SK-N-DZ (cell line): ENCODE measurements around the gene C2CD3.
"Not testable (repeated sequence)": the region's sequence is repeated elsewhere in the genome, so short reads cannot be mapped to it uniquely, and the experiment has no call there.

ENCODE experiments used
- DNase-seq: peaks from one replicate; pipeline ENCODE4 v3.0.0-alpha.2; 2015; ENCODE audit warnings: low spot score

Gene C2CD3

DNA sequence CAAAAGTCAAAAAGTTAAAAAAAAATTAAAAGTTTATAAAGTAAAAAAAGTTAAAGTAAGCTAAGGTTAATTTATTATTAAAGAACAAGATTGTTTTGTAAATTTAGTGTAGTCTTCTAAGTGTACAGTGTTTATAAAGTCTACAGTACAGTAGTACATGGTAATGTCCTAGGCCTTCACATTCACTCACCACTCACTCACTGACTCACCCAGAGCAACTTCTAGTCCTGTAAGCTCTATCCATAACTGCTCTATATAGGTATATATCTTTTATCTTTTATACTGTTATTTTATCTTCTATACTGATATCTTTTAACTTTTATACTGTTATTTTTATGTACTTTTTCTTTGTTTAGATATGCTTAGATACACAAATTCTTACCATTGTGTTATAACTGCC, 11.2 kb downstream of the C2CD3 start:
- DNase-seq, result no peak

- no peak for DNase-seq
Observed at GRCh38 chr11:74157169-74157568, 13.6 kb downstream of the C2CD3 start.

DNA sequence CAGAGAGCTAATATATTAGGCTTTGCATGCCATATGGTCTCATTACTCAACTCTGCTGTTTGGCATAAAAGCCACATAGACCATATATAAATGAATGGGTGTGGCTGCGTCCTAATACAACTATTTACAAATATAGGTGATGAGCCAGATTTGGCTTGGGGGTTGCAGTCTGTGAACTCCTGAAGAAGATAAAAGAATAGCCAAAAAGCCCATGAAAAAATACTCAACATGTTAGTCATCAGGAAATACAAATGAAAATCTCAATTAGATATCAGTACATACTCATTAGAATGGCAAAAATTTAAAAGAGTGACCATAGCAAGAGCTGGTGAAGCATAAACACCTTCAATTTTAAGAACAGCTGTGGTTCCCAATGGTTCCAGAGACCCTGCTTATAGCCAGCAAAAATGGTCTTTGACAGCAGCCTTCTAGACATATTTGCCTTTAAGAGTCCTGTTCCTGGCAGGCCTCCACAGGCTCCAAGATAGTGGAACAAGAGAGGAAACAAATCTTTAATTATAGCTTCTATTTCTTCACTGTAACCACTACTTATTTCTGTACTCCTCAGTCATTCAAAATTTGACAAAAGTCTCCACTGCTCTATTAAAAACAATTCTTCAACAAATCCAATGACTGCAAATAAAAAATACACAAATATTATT, 16.1 kb downstream of the C2CD3 start:
- DNase-seq, result no peak

GRCh38 chr11:74153224-74153623, 17.6 kb downstream of the C2CD3 start:
- DNase-seq, result no peak

GRCh38 chr11:74147199-74147929, 23.4 kb downstream of the C2CD3 start:
- no peak for DNase-seq

DNA sequence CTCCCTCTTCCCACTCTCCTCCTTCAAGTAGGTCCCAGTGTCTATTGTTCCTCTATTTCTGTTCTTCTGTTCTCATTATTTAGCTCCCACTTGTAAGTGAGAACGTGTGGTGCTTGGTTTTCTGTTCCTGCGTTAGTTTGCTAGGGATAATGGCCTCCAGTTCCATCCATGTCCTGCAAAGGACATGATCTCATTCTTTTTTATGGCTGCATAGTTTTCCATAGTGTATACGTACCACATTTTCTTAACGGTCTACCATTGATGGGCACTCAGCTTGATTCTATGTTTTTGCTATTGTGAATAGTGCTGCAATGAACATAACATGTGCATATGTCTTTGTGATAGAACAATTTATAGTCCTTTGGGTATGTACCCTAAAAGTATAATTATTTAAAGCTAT, 26.2 kb downstream of the C2CD3 start:
- no peak for DNase-seq

GRCh38 chr11:74142624-74143023, 28.2 kb downstream of the C2CD3 start:
- no peak for DNase-seq

DNA sequence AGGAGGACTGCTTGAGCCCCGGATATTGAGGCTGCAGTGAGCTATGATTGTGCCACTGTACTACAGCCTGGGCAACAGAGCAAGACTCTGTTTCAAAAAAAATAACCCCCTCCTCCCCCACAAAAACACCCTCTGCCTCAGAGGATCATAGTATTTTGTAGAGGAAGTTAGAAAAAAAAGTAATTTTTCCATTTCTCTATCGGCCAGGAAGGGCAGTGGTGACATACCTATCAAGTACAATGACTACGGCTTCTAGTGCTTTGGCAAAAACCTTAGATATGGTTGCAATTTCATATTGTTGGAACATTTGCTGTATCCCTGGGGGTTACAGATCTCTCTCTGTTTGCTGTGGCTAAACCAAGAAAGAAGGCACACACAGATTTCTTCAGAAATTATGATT, 28.9 kb downstream of the C2CD3 start:
- no peak for DNase-seq

DNA sequence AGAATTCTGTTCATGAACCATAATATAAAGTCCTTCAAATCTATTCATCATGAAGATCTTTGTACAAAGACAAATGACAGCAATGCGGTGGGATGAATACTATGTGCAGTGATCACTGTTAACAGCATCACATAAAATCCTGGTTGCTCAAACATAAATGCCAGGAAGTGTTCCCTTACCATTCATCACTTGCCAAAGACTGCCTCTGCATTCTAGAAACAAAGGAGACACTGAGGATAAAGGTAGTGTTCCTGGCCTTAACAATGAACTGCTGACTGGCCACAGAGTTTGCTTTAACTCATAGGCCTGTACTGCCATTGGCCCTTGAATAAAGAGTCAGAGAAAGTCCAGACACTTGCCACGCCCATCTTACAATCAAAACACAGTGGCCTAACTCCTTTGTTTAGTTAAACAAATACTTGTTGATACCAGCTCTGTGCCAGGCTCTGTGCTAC, 29.5 kb downstream of the C2CD3 start:
- no peak for DNase-seq

DNA sequence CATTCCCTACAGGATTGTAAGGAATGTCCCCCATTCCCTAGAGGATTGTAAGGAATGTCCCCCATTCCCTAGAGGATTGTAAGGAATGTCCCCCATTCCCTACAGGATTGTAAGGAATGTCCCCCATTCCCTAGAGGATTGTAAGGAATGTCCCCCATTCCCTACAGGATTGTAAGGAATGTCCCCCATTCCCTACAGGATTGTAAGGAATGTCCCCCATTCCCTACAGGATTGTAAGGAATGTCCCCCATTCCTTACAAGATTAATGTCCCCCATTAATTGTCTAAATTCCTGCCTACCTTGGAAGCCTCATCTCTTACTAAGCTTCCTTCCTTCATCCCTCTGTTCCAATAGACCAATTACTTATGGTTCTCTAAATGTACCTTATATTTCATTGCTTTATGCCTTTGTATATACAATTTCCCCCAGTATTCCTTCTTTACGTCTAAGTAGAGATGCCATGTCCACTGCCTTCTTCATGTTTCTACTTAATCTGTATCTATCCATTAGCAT, 30.8 kb downstream of the C2CD3 start:
- DNase-seq, result not testable (repeated sequence)

DNA sequence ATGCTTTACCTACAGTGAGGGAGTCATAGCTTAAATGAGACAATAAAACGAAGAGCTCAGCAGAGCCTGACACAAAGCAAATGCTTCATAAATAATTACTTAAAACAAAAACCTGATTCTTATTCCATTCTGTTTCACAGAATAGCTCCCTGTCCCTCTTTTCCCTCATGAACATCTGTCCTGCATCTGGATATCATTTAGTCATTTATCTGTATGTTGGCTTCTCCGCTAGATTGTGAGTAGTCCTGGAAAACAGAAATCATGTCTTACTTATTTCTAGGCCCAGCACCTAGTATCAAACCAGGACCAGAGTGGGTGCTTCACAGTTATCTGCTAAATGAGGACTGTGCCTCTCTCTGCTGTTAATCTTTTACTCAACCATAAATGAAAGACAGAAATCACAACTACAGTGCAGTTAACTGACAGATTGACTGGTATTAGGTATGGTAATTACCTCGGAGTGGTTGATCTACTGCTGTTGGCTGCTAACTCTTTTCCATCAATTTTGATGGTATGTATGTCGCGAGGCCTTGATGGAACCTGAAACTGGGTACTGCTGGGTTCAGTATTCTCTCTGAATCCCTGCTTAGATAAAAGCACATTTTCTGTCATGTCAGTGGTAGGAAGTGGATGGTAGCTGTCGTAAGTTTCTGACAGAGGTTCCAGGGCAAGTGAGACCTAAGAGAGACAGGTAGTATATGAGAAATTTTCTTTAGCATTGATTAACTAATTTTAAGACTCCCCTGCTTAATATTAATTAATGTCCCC, 31.5 kb downstream of the C2CD3 start:
- no peak for DNase-seq

GRCh38 chr11:74138572-74138971, 32.2 kb downstream of the C2CD3 start:
- no peak for DNase-seq

DNA sequence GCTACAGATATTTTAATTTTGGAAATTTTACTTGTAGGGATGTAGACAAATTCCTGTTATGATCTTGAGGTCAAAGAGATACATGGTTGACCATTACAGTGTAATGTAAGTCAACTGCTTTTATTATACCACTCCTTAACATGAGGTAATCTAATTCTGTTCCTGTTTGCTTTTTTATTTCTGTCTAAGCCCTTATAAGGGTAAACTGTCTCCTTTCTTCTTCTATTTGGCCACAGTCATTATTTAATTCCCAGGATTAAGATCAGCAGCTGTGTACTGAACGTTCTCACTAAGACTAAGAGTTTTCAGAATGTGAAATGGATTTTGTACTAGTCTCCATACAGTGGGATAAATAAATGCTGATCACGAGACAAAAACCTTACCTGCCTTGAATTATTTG, 32.8 kb downstream of the C2CD3 start:
- no peak for DNase-seq

DNA sequence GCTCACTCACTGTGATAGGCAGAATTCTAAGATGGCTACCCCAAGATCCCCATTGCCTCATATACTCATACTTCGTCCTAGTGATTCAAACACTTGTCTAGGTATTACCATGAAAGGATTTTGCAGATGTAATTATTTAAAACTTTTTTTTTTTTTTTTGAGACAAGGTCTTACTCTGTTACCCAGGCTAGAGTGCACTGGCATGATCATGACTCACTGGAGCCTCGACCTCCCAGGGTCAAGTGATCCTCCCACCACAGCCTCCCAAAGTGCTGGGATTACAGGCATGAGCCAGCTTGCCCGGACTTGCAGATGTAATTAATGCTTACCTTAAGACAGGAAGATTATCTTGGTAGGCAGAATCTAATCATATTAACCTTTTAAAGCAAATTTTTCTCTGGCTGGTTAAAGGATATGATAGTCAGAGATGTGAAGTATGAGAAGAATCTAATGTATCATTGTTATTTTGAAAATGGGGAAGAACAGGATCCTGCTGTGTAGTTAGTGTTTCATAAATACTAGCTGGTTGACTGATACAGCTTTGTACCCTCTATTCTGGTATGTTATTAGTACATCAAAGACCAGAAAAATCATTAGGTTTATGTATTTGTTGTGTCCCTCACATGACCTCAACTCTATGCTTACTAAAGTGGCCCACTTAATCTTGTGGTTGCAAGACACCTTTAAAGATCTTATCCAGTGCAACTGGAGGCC, 35.5 kb downstream of the C2CD3 start:
- no peak for DNase-seq

DNA sequence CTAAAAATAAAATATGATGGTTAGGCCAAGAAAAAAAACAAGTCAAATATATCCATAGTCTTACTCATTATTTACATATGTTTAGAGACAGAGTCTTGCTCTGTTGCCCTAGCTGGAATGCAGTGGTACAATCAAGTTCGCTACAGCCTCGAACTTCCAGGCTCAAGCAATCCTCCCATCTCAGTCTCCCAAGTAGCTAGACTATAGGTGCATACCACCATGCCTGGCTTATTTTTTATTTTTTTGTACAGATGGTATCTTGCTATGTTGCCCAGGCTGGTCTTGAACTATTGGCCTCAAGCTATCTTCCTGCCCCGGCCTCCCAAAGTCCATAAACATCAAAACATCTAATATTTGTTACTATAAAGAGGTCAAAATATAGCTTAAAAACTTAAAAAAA, 36.1 kb downstream of the C2CD3 start:
- no peak for DNase-seq

DNA sequence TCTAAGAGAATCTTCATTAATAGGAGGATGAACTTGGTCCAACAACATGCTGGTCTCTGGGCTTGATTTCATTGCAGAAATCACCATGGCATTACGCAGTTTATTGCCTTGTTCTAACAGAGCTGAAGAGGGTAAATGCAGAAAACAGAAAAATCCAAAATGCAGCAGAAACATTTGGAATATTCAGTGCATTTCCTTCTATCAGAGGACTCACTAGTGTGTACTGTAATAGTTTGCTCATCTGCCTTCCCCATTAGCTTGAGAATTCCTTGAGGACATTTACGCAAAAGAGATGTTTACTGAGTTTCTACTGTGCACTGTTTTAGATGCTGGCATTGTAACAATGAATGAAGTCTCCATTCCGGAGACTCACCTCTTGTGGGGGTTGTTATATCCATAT, 37.4 kb downstream of the C2CD3 start:
- no peak for DNase-seq

GRCh38 chr11:74132833-74133232, 38.0 kb downstream of the C2CD3 start:
- DNase-seq, result no peak

GRCh38 chr11:74129121-74129520, 41.7 kb downstream of the C2CD3 start:
- DNase-seq, result not testable (repeated sequence)

DNA sequence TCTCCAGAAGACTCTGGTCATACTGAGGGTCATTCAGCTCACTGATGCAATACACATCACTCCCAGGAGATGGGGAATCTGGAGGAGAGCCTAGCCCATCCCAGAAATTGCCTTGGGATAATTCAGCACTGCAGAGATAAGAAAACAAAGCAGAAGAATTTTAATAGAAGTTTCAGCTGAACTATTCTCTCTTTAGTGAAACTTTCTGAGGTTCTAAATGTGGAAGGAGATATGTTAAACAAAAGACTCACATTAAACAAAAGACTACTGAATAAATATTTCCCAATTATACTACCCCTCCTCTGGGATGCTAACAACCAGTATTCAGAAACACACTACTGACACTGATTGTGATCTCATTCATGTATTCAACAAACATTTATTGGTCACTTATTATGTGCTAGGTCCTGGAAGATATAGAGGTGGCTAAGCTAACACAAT, 47.8 kb downstream of the C2CD3 start:
- DNase-seq, result no peak

GRCh38 chr11:74121804-74122203, 49.0 kb downstream of the C2CD3 start:
- DNase-seq, result no peak

- DNase-seq, result not testable (repeated sequence)
Observed at GRCh38 chr11:74120260-74121035, 50.4 kb downstream of the C2CD3 start.
